Glomerular visceral epithelial cell (primary cell): ENCODE results near the gene ABCG2.
"Not testable (repeated sequence)": the region's sequence is repeated elsewhere in the genome, so short reads cannot be mapped to it uniquely, and the experiment has no call there.

Source experiments
- DNase-seq: peaks from one replicate; pipeline ENCODE4 v3.0.0-alpha.2; 2016; ENCODE audit errors: extremely low spot score

The ABCG2 gene

DNA sequence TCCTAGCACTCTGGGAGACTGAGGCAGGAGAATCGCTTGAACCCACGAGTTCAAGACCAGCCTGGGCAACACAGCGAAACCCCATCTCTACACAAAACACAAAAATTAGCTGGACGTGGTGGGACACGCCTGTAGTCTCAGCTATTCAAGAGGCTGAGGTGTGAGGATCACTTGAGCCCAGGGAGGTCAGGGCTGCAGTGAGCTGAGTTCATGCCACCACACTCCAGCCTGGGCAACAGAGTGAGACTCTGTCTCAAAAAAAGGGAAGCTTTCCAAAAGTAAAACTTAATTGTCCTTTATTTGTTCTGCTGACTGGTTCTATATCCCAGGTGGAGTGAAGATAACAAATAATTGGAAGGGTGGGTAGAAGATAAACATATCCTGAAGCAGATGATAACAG, 45.6 kb downstream of the ABCG2 start:
- no peak for DNase-seq

DNA sequence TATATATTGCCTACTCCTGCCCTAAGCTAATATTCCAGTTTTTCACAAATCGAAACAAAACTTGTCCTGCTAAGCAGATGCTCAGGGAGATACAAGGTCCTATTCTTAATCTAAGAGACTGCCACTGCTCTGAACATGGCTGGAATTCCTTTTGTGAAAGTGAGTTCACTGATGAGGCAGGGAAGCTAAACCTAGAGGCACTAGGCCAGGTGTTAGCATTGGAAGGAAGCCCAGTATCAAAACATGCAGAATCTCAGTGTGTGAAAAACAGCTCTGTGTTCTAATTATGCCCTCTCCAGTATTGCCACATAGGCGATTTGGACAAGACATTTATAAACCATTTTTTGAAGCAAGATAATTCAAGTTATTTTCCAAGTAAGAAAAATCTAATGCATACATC, 47.6 kb downstream of the ABCG2 start:
- DNase-seq: no peak

DNA sequence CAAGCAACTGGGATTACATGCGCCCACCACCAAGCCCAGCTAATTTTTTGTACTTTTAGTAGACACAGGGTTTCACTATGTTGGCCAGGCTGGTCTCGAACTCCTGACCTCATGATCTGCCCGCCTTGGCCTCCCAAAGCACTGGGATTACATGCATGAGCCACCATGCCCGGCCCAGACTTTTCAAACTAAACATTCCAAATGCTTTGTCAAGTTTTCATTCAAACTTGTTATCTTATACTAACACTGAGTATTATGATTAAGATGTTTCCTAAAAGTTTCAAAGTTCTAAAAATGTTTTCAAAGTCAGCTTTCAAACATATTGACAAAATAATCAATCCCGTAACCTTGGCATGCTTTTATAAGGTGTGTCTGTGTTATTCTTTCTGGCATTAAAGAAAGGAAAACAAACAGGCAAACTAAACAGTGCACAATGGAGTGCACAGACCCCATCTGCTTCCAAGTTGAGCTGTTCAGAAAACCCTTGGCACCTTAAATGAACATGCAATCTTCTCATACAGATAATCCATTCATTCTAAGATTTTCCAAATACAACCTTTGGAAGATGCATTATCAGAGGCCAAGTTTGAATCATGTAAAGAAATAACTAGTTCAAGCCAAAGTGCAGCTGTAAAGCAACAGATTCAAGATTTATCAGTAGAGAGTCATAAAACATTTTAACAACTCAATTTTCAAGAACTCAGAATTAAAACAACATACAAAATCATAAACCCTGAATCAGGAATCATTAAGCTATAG, 49.1 kb downstream of the ABCG2 start:
- DNase-seq: no peak

DNA sequence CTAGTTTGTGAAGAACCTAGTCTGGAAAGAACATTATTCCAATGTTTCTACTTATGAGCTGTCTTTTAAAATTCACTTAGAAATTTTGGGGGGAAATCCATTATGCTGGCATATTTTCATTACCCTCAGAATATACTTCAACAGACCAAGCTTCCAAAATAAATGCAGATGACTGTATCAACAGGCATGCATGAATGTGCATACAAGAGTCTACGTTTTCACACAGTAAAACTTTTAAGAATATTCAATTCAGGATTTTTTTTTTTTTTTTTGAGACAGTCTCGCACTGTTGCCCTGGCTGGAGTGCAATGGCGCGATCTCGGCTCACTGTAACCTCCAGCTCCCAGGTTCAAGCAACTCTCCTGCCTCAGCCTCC, 49.7 kb downstream of the ABCG2 start:
- no peak for DNase-seq

DNA sequence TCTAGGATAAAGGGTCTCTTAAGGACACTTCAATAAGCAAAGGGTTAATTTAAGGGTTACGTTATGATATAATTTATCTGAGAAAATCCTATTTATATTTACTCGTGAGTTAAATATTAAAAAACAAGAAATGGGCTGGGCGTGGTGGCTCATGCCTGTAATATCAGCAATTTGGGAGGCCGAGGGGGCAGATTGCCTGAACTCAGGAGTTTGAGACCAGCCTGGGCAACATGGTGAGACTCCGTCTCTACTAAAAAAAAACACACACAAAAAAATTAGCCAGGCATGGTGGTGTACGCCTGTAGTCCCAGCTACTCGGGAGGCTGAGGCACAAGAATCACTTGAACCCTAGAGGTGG, 50.4 kb downstream of the ABCG2 start:
- DNase-seq: not testable (repeated sequence)

DNA sequence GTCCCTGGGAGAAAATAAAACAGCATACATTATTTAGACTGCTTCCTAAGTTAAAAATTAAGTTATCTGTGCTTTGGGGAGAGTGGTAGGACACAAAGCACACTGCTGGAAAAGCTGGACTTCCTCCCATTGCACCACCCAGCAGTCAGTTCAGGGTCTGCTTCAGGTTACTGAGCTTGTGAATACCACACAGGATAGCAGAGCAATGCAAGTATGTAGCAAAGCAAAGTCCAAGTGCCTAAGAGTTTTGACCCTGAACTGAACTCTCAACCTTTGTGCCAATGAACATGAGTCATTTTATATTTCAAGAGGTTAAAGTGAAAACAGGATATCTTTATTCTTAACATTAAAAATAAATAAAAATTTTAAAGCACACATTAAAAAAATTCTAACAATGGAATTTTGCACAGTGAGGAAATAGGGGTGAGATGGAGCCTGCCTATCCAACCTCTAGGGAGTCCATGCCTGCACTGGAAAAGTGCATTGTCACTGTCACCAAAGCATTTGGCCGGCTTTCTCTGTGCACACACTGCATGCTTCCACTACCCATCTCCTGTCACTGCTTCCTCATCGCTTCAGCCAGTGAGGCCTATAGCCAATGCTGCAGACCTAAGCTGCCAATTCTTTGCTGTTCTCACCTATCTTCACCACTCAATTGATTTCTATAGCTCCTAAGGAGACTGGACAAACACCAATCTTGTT, 50.9 kb downstream of the ABCG2 start:
- peak; percentile 20 for DNase-seq

DNA sequence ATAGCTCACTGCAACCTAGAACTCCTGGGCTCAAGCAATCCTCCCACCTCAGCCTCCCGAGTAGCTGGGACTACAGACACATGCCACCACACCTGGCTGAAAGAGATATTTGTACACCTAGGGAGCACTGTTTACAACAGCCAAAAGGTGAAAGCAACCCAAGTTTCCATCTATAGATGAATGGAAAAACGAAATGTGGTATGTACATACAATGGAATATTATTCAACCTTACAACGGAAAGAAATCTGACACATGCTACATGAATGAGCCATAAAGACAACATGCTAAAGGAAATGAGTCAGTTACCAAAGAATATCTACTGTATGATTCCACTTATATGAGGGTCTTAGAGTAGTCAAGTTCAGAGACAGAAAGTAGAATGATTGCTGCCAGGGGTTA, 52.2 kb downstream of the ABCG2 start:
- DNase-seq: peak; percentile 16

DNA sequence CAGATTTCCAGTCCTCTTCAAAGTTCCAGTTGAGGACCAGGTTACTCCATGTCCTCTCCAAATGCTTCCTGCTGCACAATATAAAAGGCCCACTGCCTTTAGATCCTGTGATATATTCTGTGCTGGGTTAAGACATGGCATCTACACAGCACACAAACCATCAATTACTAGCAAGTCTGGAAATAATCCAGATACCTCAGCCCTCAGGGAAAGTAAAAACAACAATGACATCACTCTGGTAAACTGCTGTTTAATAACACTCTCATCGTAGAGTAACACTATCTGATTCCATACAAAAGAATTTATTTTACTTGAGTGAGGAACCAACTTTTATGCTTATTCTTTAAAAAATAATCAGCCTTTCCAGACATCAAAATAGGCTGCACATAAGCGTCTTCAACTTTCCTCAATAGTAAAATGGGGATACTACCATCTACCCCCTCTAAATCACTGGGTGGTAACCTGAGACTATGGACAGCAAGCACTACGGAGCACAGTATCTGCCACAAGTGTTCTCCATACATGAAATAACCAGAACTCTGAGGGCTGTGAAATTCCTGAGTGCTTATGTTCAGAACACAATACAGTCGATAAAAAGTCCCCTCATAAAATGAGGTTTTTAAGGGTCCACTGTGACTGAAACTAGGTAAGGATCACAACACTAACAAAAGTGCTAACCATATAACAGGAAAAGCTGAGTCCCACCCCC, 53.4 kb downstream of the ABCG2 start:
- DNase-seq: peak; percentile 63

DNA sequence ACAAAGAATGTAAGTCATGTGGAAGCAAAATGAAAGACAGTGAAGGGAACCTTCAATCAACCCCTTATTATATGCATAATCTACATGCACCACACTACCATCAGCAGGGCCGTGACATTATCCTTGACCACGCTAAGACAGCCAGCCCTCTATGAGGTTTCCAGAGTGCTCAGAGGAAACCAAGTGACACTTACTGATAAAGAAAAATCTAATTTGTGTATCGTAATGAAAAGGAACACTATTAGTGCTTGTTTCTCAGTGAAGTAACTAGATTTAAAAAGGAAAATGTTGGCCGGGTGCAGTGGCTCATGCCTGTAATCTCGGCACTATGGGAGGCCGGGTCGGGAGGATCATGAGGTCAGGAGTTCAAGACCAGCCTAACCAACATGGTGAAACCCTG, 56.4 kb downstream of the ABCG2 start:
- no peak for DNase-seq

DNA sequence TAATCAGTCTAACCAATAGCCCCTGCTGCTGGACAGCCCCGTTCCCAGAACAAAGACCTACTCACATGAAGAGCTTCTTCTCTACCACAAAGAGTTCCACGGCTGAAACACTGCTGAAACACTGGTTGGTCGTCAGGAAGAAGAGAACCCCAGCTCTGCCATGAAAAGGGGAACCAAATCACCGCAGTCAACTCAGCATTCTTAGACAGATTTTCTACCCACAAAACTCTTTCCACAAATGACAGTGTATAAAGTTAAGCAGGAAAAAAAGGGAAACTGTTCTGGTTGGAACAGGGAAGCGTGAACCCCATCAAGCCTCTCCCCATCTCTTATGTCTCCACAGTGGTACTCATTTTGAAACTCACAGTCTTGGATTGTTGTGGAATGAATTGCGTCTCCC, 57.3 kb downstream of the ABCG2 start:
- DNase-seq: no peak

DNA sequence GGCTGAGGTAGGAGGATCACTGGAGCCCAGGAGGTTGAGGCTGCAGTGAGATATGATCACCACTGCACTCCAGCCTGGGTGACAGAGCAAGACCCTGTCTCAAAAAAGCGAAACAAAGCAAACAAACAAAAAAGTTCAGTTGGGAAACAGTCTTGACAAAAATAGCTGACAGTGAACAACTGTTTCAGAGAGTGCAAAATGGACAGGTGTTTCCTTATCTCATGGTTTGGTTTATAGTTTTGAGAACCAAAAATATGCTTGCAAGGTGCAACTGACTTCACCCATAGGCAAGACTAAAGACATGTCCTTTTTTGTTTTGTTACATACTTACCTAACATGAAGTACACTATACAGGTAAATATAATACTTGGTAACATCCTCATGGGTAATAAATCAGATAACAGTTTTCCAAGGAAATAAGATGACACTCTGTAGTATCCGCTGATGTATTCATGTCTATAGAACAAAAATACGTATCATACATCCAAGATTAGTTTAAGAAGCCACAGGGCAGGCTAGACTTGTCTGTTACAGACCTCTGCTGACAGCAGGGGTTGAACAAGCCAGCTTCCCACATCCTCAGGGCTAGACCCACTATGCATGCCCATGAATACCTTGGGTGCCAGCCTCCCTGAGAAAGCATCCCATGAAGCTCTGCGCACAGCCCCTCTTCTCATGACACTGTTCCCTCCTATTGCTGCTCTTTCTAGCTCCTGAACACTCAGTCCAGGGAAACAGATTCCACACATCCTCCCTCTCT, 59.3 kb downstream of the ABCG2 start:
- no peak for DNase-seq

DNA sequence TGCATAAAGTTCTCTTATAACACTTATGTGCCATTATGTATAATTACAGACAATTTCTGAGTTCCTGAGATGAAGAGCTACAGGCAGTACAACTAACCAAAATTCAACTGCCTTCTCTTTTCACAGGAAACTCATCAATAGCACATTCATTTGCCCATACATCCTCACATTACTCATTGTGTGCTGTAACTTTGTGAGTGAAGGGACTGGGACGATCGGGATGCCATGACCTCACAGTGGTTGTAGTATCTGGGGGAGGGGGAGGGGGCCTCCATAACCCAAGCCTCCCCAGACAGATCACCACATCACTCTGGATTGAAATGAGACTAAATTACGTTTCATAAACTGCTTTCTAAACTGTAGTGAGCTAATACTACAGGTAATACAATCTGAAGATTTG, 60.7 kb downstream of the ABCG2 start:
- DNase-seq: no peak

DNA sequence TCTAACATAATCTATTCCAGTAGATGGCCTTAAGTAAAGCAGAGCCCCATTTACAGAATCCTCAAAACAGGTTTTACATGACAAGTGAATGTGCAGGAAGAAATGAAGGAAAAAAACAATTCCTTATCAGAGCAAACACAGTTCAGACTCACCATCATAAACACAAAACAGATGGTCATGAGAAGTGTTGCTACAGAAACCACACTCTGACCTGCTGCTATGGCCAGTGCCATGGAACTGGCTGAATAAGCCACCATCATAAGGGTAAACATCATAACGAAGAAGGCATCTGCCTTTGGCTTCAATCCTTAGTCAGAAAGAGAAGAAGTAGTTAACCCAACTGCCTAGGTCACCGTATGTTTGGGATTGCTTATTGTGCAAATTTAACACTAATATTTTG, 61.1 kb downstream of the ABCG2 start:
- DNase-seq: no peak

DNA sequence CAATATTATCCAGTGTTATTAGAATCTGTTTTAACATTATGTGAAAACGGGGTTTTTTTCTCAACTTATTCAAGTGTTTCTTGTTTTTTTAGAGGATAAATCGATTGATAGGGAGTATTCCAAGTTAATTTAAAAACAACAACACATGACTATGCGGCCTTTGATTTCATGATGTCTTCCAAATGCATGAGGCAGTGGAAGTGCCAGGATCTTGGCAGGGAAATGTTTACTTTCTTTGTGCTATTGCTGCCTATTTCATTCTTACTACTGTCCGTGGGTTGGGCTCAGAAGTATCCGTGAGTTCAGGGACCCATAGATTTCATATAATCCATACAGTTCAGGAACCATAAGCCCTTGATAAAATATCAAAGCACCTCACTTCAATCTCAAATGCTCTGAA, 64.6 kb downstream of the ABCG2 start:
- no peak for DNase-seq

DNA sequence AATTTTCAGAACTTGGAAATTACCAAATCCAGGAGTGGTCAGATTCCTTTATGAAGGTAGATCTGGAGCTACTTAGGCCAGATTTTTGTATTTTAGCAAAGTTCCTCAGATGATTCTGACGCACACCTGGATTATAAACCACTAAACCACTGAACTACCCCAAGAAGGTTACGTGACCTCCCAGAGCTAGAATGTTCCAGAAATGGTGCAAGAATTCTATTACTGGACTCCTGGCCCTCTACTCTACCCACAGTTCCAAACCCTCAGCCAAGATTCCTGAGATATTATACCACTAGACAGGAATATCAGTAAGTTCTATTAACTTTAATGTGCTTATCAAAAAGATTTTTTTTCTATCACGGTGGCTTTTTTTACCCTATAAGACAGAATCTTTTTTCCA, 67.1 kb downstream of the ABCG2 start:
- no peak for DNase-seq

DNA sequence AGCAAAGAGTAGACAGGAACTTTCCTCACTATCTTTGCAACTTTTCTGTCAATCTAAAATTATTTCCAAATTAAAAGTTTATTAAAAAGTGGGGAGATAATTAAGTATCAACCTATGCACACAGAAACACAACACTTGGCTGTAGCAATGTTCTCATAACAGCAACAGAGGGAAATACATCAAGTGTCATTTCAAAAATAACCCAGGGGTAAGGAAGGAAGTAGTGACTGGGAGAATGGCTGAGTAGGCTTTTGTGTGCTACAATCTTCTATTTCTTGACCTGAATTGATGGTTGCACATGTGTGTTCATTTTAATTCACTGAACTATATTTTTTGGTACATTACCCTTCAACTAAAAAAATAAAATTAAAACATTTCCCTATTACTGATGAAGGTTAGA, 67.5 kb downstream of the ABCG2 start:
- DNase-seq: no peak

DNA sequence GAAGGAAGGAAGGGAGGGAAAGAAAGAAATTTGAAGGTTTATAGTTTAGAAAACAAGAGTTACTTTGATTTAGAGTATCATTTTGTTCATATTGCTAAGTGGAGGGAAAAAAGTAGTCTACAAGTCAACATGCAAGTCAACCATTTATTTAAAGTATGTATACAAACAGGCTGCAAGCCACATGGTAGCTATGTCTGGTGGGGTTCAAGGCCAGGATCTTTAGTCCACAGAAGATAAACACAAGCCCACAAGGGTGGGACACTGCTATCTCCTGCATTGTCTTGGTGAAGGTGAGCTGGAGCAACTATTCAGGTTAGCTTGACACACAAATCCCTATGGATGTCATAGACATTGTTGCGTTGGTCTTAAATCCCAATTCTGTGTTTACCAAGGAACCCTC, 71.4 kb downstream of the ABCG2 start:
- DNase-seq: no peak

DNA sequence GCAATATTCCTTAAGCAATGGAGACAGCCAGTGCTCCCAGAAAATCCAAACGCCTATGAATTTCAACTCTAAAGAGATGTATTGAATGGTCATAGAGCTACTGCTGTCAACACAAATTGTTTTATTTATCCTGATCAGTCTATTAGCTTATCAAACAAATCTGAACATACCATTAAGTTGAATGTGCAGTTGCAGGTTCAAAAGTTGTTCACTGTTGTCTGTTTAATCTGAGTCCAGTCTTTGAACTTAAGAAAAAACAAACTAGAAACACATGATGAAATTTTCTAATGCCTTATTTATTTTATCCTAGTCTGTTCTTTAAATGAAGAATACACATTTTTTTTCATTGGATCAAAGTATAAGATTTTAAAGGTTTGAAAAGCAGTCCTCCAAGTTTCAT, 77.8 kb downstream of the ABCG2 start:
- no peak for DNase-seq

DNA sequence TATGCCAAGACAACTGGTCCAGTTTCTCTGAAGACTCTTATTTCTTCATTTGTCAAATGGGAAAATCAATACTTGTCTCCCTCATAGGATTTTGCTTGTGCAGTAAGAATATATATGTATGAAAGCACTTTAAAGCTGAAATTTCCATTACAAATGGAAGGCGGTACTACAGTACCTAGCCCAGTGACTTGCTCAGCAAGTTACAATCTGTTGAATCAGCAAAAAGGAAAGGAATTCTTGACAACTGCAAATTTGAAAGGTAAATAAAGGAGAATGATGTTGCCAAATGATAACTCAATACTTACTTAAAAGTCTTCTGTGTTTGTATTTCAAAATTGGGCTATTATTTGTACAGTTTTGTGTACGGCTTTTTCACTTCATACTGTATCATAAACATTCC, 79.9 kb downstream of the ABCG2 start:
- DNase-seq: no peak

DNA sequence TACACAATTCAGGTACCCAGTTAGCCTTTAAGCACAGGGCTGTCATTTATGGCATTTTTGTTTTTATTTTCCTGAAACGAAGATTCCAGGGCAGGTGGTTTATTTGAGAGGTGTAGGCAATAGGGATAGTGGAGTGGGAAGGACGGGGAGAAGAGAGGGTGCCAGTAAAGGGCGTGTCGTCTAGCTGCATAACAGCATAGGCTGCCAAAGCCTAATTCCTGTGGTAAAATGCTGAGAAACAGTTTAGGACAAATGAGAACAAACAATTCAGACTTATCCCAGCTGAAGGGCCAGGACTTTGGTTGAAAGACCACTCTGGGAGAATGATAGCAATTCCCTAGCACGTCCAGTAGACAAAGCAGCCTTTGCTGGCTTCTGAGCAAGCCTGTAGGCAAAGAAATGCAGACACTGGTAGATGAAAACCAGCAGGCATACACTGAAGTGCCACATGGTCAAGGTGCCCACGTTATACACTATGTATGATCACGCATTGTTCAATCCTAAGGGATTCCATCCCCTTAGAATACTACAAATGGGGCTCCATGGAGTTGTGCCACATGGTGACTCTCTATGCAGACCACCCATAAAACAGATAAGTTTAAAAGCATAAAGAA, 80.4 kb downstream of the ABCG2 start:
- no peak for DNase-seq

DNA sequence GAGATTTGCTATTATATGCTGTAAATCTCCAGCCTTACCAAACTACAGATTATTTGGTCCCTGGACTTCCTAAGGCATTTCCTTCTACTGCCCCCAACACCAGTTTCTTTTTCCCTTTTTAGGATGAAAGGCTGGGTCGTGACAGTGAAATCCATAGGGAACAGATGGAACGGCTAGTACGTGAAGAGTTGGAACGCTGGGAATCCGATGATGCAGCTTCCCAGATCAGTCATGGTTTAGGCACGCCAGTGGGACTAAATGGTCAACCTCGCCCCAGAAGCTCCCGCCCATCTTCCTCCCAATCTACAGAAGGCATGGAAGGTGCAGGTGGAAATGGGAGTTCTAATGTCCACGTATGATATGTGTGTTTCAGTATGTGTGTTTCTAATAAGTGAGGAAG, 83.1 kb downstream of the ABCG2 start:
- no peak for DNase-seq

DNA sequence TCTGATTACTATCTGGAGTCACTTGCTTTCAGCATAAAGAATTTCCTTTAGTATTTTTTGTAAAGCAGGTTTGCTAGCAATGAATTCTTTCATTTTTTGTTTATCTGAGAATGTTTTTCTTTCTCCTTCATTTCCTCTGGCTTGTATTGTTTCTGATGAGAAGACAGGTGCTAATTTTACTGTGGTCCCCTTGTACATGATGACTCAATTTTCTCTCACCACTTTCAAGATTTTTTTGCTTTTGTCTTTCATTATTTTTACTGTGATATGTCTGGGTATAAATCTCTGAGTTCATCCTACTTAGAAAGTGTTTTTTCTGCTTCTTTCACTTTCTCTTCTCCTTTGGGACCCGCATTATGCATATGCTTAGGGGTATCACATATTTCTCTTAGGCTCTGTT, 88.4 kb downstream of the ABCG2 start:
- DNase-seq: no peak
